K562 (cell line): Measurements from ENCODE around the gene CASP2. TPM values are rescaled to one million over a fixed set of nuclear protein-coding genes. Genes with fewer than 3 reads are reported as not detected.

Source experiments
- CCNT2 ChIP-seq: IDR thresholded peaks from 2 replicates; pipeline ENCODE4 v1.6.1; 2011; ENCODE audit warnings: borderline replicate concordance, low read depth, mild to moderate bottlenecking, moderate library complexity, mixed read lengths, low read length; ENCODE audit not compliant: insufficient read length; ENCODE audit errors: extremely low read depth
- CEBPG ChIP-seq, 3 experiments: fragments of 200-800 bp in 1 of 3; sonication (Bioruptor generic) in 1 of 3; sonication (generic) in 1 of 3; formaldehyde crosslinking in 1 of 3; IDR thresholded peaks in 2 of 3; conservative IDR thresholded peaks in 1 of 3; 2 replicates each; pipeline versions ENCODE4 v1.6.1 to v1.8.0; 2016 to 2022; ENCODE audit warnings: missing compliant biosample characterization in 2 of 3, missing genetic modification characterization in 2 of 3, mild to moderate bottlenecking in 1 of 3, missing genetic modification reagents in 1 of 3
- CREB1 ChIP-seq, 2 experiments: sonication (generic) in 1 of 2; formaldehyde crosslinking in 1 of 2; IDR thresholded peaks; 2 replicates each; pipeline versions ENCODE4 v1.6.1 to v1.8.0; 2012 to 2022; ENCODE audit warnings: inconsistent platforms in 1 of 2, mild to moderate bottlenecking in 1 of 2, missing genetic modification reagents in 1 of 2, moderate library complexity in 1 of 2
- DMBX1 ChIP-seq: fragments of 250-450 bp; sonication (Bioruptor Pico); IDR thresholded peaks from 2 replicates; pipeline ENCODE4 v1.8.0; 2022; ENCODE audit warnings: inconsistent platforms, mild to moderate bottlenecking, moderate library complexity, borderline replicate concordance
- FIP1L1 ChIP-seq: fragments of 200-400 bp; formaldehyde crosslinking; IDR thresholded peaks from 2 replicates; pipeline ENCODE4 v1.6.1; 2018; ENCODE audit warnings: mild to moderate bottlenecking, low read depth, low read length; ENCODE audit not compliant: poor library complexity, severe bottlenecking
- GABPB2 ChIP-seq: fragments of 250-450 bp; sonication (Bioruptor Pico); conservative IDR thresholded peaks from 2 replicates; pipeline ENCODE4 v1.5.1; 2021; ENCODE audit warnings: mild to moderate bottlenecking
- MBD2 ChIP-seq: sonication (generic); IDR thresholded peaks from 2 replicates; pipeline ENCODE4 v1.6.1; 2016; ENCODE audit warnings: low read depth, borderline replicate concordance
- MYBL2 ChIP-seq, 2 experiments: fragments of 450-650 bp in 1 of 2; sonication (generic) in 1 of 2; formaldehyde crosslinking in 1 of 2; IDR thresholded peaks; 2 replicates each; pipeline versions ENCODE4 v1.6.1 to v1.8.1; 2017 to 2022; ENCODE audit warnings: borderline replicate concordance in 1 of 2, inconsistent platforms in 1 of 2, low read depth in 1 of 2, mild to moderate bottlenecking in 1 of 2, missing genetic modification reagents in 1 of 2, moderate library complexity in 1 of 2
- NRF1 ChIP-seq, 2 experiments: fragments of 450-650 bp; IDR thresholded peaks in 1 of 2; conservative IDR thresholded peaks in 1 of 2; 2 replicates each; pipeline ENCODE4 v1.6.1; 2014; ENCODE audit warnings: mild to moderate bottlenecking in 2 of 2
- PRDM10 ChIP-seq: fragments of 450-650 bp; IDR thresholded peaks from 2 replicates; pipeline ENCODE4 v1.6.1; 2018; ENCODE audit not compliant: partially characterized antibody
- TBP ChIP-seq: optimal IDR thresholded peaks from 2 replicates; pipeline ENCODE3; 2011; ENCODE audit warnings: low read depth, low read length, improper control_type of control experiment
- TCF3 ChIP-seq: sonication (generic); formaldehyde crosslinking; IDR thresholded peaks from 2 replicates; pipeline ENCODE4 v1.4.0; 2020; ENCODE audit warnings: mild to moderate bottlenecking, missing genetic modification reagents
- YBX1 ChIP-seq: fragments of 450-650 bp; IDR thresholded peaks from 2 replicates; pipeline ENCODE4 v1.7.1; 2016; ENCODE audit warnings: mild to moderate bottlenecking
- ZNF24 ChIP-seq: fragments of 450-650 bp; IDR thresholded peaks from 2 replicates; pipeline ENCODE4 v1.6.1; 2016
- ZNF79 ChIP-seq: fragments of 250-450 bp; sonication (Bioruptor Pico); IDR thresholded peaks from 2 replicates; pipeline ENCODE4 v1.4.0; 2020; ENCODE audit warnings: low read depth, mild to moderate bottlenecking, moderate library complexity
- polyA plus RNA-seq, 8 experiments: library from polyadenylated mRNA; depleted of rRNA in 4 of 8; stranded (reverse) in 5 of 8; unstranded in 3 of 8; fragments of >200 nt; fragmentation: Nextera tagmentation in 2 of 8; fragmentation: Illumina TruSeq in 1 of 8; extraction: Ambion mirVana in 2 of 8; extraction: Trizol in 1 of 8; gene quantifications; 2 replicates each; pipeline versions ENCODE4 v1.2.1 to v1.2.3, GENCODE V29; 2011 to 2014; ENCODE audit warnings: inconsistent platforms in 1 of 8, missing spikeins in 1 of 8
- total RNA-seq, 7 experiments: library from RNA; depleted of rRNA in 6 of 7; stranded (reverse); fragments of >200 nt in 6 of 7; fragmentation: Illumina TruSeq in 2 of 7; extraction: Trizol in 2 of 7; gene quantifications; 2 replicates each; pipeline versions ENCODE4 v1.2.1 to v1.2.3, GENCODE V29; 2011 to 2021; ENCODE audit warnings: low replicate concordance in 1 of 7
- TF ChIP-seq, protein P1 (sequence below): sonication (generic); formaldehyde crosslinking; IDR thresholded peaks from 2 replicates; pipeline ENCODE4 v1.8.0; 2023; ENCODE audit warnings: mild to moderate bottlenecking, missing genetic modification reagents
- TF ChIP-seq, protein P2 (sequence below): sonication (generic); formaldehyde crosslinking; IDR thresholded peaks from 2 replicates; pipeline ENCODE4 v1.8.1; 2022; ENCODE audit warnings: missing genetic modification reagents
- TF ChIP-seq, protein P3 (sequence below): fragments of 450-650 bp; formaldehyde crosslinking; IDR thresholded peaks from 2 replicates; pipeline ENCODE4 v1.4.0; 2022; ENCODE audit warnings: mild to moderate bottlenecking, moderate library complexity

The CASP2 gene
- total and polyA plus RNA-seq, 9 of the 15 experiments (the other 6 are each of a cell fraction or from before 2014, with no cell fraction given), result 18.8 to 64.9 (median 24.1) TPM

GRCh38 chr7:143261901-143262300 is 26.2 kb upstream of the CASP2 start (continued):
- TF ChIP-seq PRDM10 (no peak), TBP (no peak), FIP1L1 (no peak), TCF3 (CRISPR knock-in tag) (peak; percentile 29; the same call in 1 of the 2 replicates), ZNF24 (no peak), MBD2 (no peak), YBX1 (no peak), ZNF79 (CRISPR knock-in tag) (no peak), DMBX1 (CRISPR knock-in tag) (no peak), CREB1 (IDR thresholded peaks at IDR 0.05) (no peak), CREB1 (CRISPR knock-in tag; IDR thresholded peaks at IDR 0.05) (no peak), NRF1 (conservative IDR thresholded peaks at IDR 0.05 in 1 of 2, IDR thresholded peaks at IDR 0.05 in 1 of 2) (no peak), CCNT2 (no peak), MYBL2 (IDR thresholded peaks at IDR 0.05; ENCODE audit: low read depth) (no peak), MYBL2 (CRISPR knock-in tag; IDR thresholded peaks at IDR 0.05; ENCODE audit: borderline replicate concordance) (no peak), GABPB2 (CRISPR knock-in tag) (no peak), CEBPG (CRISPR knock-in tag; IDR thresholded peaks at IDR 0.05) (0 out of 2 replicates have a peak, but pooled peaks have one; percentile 24), CEBPG (tag; conservative IDR thresholded peaks at IDR 0.05 in 1 of 2, IDR thresholded peaks at IDR 0.05 in 1 of 2) (no peak)
- TF ChIP-seq, protein P1, sequence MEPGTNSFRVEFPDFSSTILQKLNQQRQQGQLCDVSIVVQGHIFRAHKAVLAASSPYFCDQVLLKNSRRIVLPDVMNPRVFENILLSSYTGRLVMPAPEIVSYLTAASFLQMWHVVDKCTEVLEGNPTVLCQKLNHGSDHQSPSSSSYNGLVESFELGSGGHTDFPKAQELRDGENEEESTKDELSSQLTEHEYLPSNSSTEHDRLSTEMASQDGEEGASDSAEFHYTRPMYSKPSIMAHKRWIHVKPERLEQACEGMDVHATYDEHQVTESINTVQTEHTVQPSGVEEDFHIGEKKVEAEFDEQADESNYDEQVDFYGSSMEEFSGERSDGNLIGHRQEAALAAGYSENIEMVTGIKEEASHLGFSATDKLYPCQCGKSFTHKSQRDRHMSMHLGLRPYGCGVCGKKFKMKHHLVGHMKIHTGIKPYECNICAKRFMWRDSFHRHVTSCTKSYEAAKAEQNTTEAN, result no peak
- TF ChIP-seq, protein P2, sequence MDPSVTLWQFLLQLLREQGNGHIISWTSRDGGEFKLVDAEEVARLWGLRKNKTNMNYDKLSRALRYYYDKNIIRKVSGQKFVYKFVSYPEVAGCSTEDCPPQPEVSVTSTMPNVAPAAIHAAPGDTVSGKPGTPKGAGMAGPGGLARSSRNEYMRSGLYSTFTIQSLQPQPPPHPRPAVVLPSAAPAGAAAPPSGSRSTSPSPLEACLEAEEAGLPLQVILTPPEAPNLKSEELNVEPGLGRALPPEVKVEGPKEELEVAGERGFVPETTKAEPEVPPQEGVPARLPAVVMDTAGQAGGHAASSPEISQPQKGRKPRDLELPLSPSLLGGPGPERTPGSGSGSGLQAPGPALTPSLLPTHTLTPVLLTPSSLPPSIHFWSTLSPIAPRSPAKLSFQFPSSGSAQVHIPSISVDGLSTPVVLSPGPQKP (CRISPR knock-in tag), result no peak
- TF ChIP-seq, protein P3, sequence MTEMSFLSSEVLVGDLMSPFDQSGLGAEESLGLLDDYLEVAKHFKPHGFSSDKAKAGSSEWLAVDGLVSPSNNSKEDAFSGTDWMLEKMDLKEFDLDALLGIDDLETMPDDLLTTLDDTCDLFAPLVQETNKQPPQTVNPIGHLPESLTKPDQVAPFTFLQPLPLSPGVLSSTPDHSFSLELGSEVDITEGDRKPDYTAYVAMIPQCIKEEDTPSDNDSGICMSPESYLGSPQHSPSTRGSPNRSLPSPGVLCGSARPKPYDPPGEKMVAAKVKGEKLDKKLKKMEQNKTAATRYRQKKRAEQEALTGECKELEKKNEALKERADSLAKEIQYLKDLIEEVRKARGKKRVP, result no peak
